HS-5 (cell line): ENCODE results near the gene HPS1.

Source experiments
- DNase-seq: peaks from one replicate; pipeline ENCODE4 v3.0.0-alpha.2; 2012; ENCODE audit warnings: low read depth

Gene HPS1

GRCh38 chr10:98388101-98388655 lies 58.6 kb downstream of the HPS1 start:
- DNase-seq: no peak

- no peak for DNase-seq
These were observed 62.1 kb downstream of the HPS1 start for GRCh38 chr10:98384531-98385133.

GRCh38 chr10:98383869-98384268 lies 62.9 kb downstream of the HPS1 start:
- DNase-seq: no peak

GRCh38 chr10:98383134-98383667 lies 63.5 kb downstream of the HPS1 start:
- DNase-seq: peak; percentile 52

GRCh38 chr10:98382691-98383101 lies 64.0 kb downstream of the HPS1 start:
- no peak for DNase-seq

- DNase-seq: no peak
These were observed 66.0 kb downstream of the HPS1 start for GRCh38 chr10:98380493-98381339.

- no peak for DNase-seq
These were observed 68.0 kb downstream of the HPS1 start for GRCh38 chr10:98378722-98379121.

GRCh38 chr10:98377536-98377935 lies 69.2 kb downstream of the HPS1 start:
- DNase-seq: no peak

- DNase-seq: no peak
These were observed 69.7 kb downstream of the HPS1 start for GRCh38 chr10:98377001-98377400.

GRCh38 chr10:98376485-98376884 lies 70.2 kb downstream of the HPS1 start:
- DNase-seq: no peak

GRCh38 chr10:98374217-98374985 lies 72.3 kb downstream of the HPS1 start:
- DNase-seq: peak; percentile 32

GRCh38 chr10:98373260-98374040 lies 73.3 kb downstream of the HPS1 start:
- DNase-seq: no peak

- no peak for DNase-seq
These were observed 75.6 kb downstream of the HPS1 start for GRCh38 chr10:98370831-98371820.

- DNase-seq: no peak
These were observed 76.9 kb downstream of the HPS1 start for GRCh38 chr10:98369801-98370200.

GRCh38 chr10:98368644-98369043 lies 78.1 kb downstream of the HPS1 start:
- no peak for DNase-seq

GRCh38 chr10:98367604-98368451 lies 78.9 kb downstream of the HPS1 start:
- DNase-seq: no peak
